PC-3 (cell line): ENCODE results near the gene DTNBP1. TPM values are rescaled to one million over a fixed set of nuclear protein-coding genes. Genes with fewer than 3 reads are reported as not detected.

Source experiments
- ATAC-seq: fragments of 200-7000 bp; cut with Tn5 transposase; 2 replicates; pipeline ENCODE4 v1.9.1; 2020; ENCODE audit warnings: mild to moderate bottlenecking, moderate library complexity
- BruUV-seq: library from RNA; stranded (reverse); fragments of 400-500 nt; replicated peaks from 2 replicates; lab custom pipeline; 2021; lab: Mats Ljungman, UMichigan
- CTCF ChIA-PET: fragments of 300-600 bp; sonication (Branson Sonifier 250); formaldehyde crosslinking; loops from one replicate; lab custom pipeline; 2022; ENCODE audit warnings: antibody characterized with exemption; lab: Charles Lee
- POLR2A ChIA-PET: fragments of 300-600 bp; sonication (Branson Sonifier 250); formaldehyde crosslinking; loops from one replicate; lab custom pipeline; 2022; ENCODE audit warnings: antibody characterized with exemption; ENCODE audit not compliant: unreplicated experiment; lab: Charles Lee
- DNase-seq: peaks from one replicate; pipeline ENCODE4 v3.0.0-alpha.2; 2015
- H2AFZ ChIP-seq: fragments of 300-600 bp; sonication (generic); 2 replicates; pipeline ENCODE4 v1.6.0; 2016; ENCODE audit warnings: antibody characterized with exemption, low read length
- H3F3A ChIP-seq: fragments of 300-600 bp; sonication (generic); one replicate; pipeline ENCODE4 v1.6.0; 2017; ENCODE audit warnings: antibody characterized with exemption, low read length, control low read depth, mild to moderate bottlenecking; ENCODE audit not compliant: unreplicated experiment
- H3K27ac ChIP-seq: fragments of 300-600 bp; sonication (generic); 2 replicates; pipeline ENCODE4 v1.5.1; 2016; ENCODE audit warnings: mild to moderate bottlenecking, low read length
- H3K27me3 ChIP-seq: fragments of 300-600 bp; sonication (generic); 2 replicates; pipeline ENCODE4 v1.6.1; 2016; ENCODE audit warnings: low read length, mixed read lengths
- H3K36me3 ChIP-seq: fragments of 300-600 bp; sonication (generic); 2 replicates; pipeline ENCODE4 v1.6.1; 2016; ENCODE audit warnings: low read depth, mixed run types, low read length, mixed read lengths
- H3K4me1 ChIP-seq: fragments of 300-600 bp; sonication (generic); 2 replicates; pipeline ENCODE4 v1.5.1; 2016; ENCODE audit warnings: low read length; ENCODE audit not compliant: insufficient read depth
- H3K4me2 ChIP-seq: fragments of 300-600 bp; sonication (generic); 2 replicates; pipeline ENCODE4 v1.6.0; 2016; ENCODE audit warnings: low read length
- H3K4me3 ChIP-seq: fragments of 300-600 bp; sonication (generic); 2 replicates; pipeline ENCODE4 v1.5.1; 2016; ENCODE audit warnings: mild to moderate bottlenecking, low read length, mixed read lengths
- H3K79me2 ChIP-seq: fragments of 300-600 bp; sonication (generic); 2 replicates; pipeline ENCODE4 v1.6.1; 2017; ENCODE audit warnings: low read length, mixed read lengths
- H3K9ac ChIP-seq: fragments of 300-600 bp; sonication (generic); 2 replicates; pipeline ENCODE4 v1.6.0; 2016; ENCODE audit warnings: mild to moderate bottlenecking, low read length
- H3K9me2 ChIP-seq: fragments of 300-600 bp; sonication (generic); replicated peaks from 2 replicates; pipeline ENCODE4 v1.6.1; 2016; ENCODE audit warnings: mixed run types, low read length, mixed read lengths
- H3K9me3 ChIP-seq: fragments of 300-600 bp; sonication (generic); 2 replicates; pipeline ENCODE4 v1.6.1; 2016; ENCODE audit warnings: low read length, mixed read lengths
- H4K20me1 ChIP-seq: fragments of 300-600 bp; sonication (generic); 2 replicates; pipeline ENCODE4 v1.6.1; 2016; ENCODE audit warnings: low read length, mixed read lengths
- CTCF ChIP-seq: fragments of 300-600 bp; sonication (generic); conservative IDR thresholded peaks from 2 replicates; pipeline ENCODE4 v1.5.1; 2017; ENCODE audit warnings: antibody characterized with exemption, low read depth, mild to moderate bottlenecking, low read length
- EZH2 ChIP-seq: fragments of 300-600 bp; sonication (generic); IDR thresholded peaks from one replicate; pipeline ENCODE4 v1.6.1; 2017; ENCODE audit warnings: antibody characterized with exemption, mild to moderate bottlenecking, low read length; ENCODE audit not compliant: unreplicated experiment
- EZH2phosphoT487 ChIP-seq: fragments of 300-600 bp; sonication (generic); IDR thresholded peaks from 2 replicates; pipeline ENCODE4 v1.6.1; 2018; ENCODE audit warnings: mild to moderate bottlenecking, antibody characterized with exemption, low read length, borderline replicate concordance
- intact Hi-C: fragments of 100-400 bp; cut with micrococcal nuclease; formaldehyde crosslinking; loops from 2 replicates; pipeline ENCODE4 v1.9.0; 2023
- total RNA-seq: library from RNA; depleted of rRNA; stranded (reverse); fragments of >200 nt; gene quantifications from 2 replicates; pipeline ENCODE4 v1.2.3, GENCODE V29; 2014

DTNBP1 gene
- total RNA-seq, 1 experiment from 2014 or later = 7.9 TPM

- POLR2A ChIA-PET = no interaction called here
- no peak overlapping the region for H3K27ac ChIP-seq
- no TSS peak for BruUV-seq
- H4K20me1 ChIP-seq = no peaks in the 10 kb centered on the region
- H2AFZ ChIP-seq = no peak overlapping the region
- H3K79me2 ChIP-seq = peaks cover 7% of the 10 kb centered on the region; the same call in 1 of the 2 replicates
- ATAC-seq (no peak), DNase-seq (no peak)
- H3K4me1 ChIP-seq = no peaks in the 10 kb centered on the region
- CTCF ChIA-PET = no interaction called here
- H3K4me2 ChIP-seq = no peak overlapping the region
- no peak overlapping the region for H3K4me3 ChIP-seq
- intact Hi-C loops = no loop called here
- TF ChIP-seq CTCF = no peak
- no peak for TF ChIP-seq EZH2phosphoT487
- TF ChIP-seq EZH2 = no peak
- no peaks in the 10 kb centered on the region for H3F3A ChIP-seq
- H3K36me3 ChIP-seq = peaks cover under 1% of the 10 kb centered on the region; the same call in 1 of the 2 replicates
- H3K9me3 ChIP-seq = no peaks in the 10 kb centered on the region
- no peak overlapping the region for H3K9ac ChIP-seq
- H3K27me3 ChIP-seq = no peaks in the 10 kb centered on the region
- no peaks in the 10 kb centered on the region for H3K9me2 ChIP-seq
Measured at GRCh38 chr6:15638373-15638772, 24.5 kb downstream of the DTNBP1 start.

DNA sequence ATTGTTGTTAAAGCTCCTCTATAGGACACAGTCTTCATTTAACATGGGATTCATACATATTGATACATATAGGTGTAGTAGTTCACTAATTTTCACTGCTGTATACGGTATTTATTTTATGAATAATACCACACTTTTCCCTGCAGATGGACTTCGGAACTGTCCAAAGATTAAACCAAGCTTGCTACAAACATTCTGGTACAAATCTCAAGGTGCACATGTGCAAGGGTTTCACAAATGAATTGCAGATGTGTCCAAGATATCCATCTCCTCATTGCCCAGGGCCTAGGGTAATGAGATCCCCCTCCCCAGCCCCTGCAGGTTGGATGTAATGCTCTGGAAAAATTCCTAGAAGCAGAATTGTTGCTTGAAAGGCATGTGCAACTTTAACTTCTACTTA, 31.4 kb downstream of the DTNBP1 start:
- no peak for DNase-seq
- intact Hi-C loops = no loop called here
- no TSS peak for BruUV-seq

More for the DNA sequence above, 31.4 kb downstream of the DTNBP1 start:
- Histone ChIP-seq H3K4me1 (peaks cover 9% of the 10 kb centered on the region), H2AFZ (no peak overlapping the region), H3F3A (no peaks in the 10 kb centered on the region), H3K79me2 (no peaks in the 10 kb centered on the region), H3K4me2 (no peak overlapping the region), H3K9ac (no peak overlapping the region), H3K4me3 (no peak overlapping the region), H3K27ac (no peak overlapping the region), H3K9me3 (no peaks in the 10 kb centered on the region), H4K20me1 (no peaks in the 10 kb centered on the region), H3K27me3 (no peaks in the 10 kb centered on the region), H3K9me2 (no peaks in the 10 kb centered on the region), H3K36me3 (no peaks in the 10 kb centered on the region)
- ATAC-seq = no peak
- ChIA-PET CTCF (no interaction called here), POLR2A (no interaction called here)
- TF ChIP-seq EZH2 = no peak
- TF ChIP-seq CTCF = no peak
- no peak for TF ChIP-seq EZH2phosphoT487
